Neural progenitor cell (in vitro differentiated cells): ENCODE measurements around the gene KLHDC8A.

Source experiments
- CTCF ChIP-seq: fragments of 200-600 bp; sonication (generic); IDR thresholded peaks from 2 replicates; pipeline ENCODE4 v1.5.1; 2017; ENCODE audit warnings: antibody characterized with exemption, mild to moderate bottlenecking
- EZH2 ChIP-seq: fragments of 200-600 bp; sonication (generic); IDR thresholded peaks from 2 replicates; pipeline ENCODE4 v1.6.1; 2017; ENCODE audit warnings: antibody characterized with exemption, mild to moderate bottlenecking, moderate library complexity
- EZH2phosphoT487 ChIP-seq: fragments of 200-600 bp; sonication (generic); IDR thresholded peaks from 2 replicates; pipeline ENCODE4 v1.6.1; 2017; ENCODE audit warnings: antibody characterized with exemption

- no peak for TF ChIP-seq CTCF
- TF ChIP-seq EZH2: no peak
- TF ChIP-seq EZH2phosphoT487: no peak
Measured at GRCh38 chr1:205392650-205393049, 35.9 kb upstream of the KLHDC8A start.
